ACC112 (cell line): ENCODE results near the gene CDCA7L.

Experiments
- H2AFZ ChIP-seq: fragments of 200-600 bp; sonication (generic); one replicate; pipeline ENCODE4 v1.6.0; 2017; ENCODE audit warnings: antibody characterized with exemption, low read length; ENCODE audit not compliant: unreplicated experiment
- H3K27ac ChIP-seq: fragments of 200-600 bp; sonication (generic); 2 replicates; pipeline ENCODE4 v1.5.1; 2014; ENCODE audit warnings: low read depth, mild to moderate bottlenecking, antibody characterized with exemption, low read length, moderate library complexity
- H3K27me3 ChIP-seq: fragments of 200-600 bp; sonication (generic); 2 replicates; pipeline ENCODE4 v1.6.1; 2014; ENCODE audit warnings: mild to moderate bottlenecking, antibody characterized with exemption, low read length, moderate library complexity, mixed read lengths; ENCODE audit not compliant: insufficient read depth
- H3K36me3 ChIP-seq: fragments of 200-600 bp; sonication (generic); 2 replicates; pipeline ENCODE4 v1.6.1; 2016; ENCODE audit warnings: mild to moderate bottlenecking, antibody characterized with exemption, low read length, moderate library complexity, mixed read lengths; ENCODE audit not compliant: insufficient read depth
- H3K4me1 ChIP-seq: fragments of 200-600 bp; sonication (generic); one replicate; pipeline ENCODE4 v1.6.1; 2016; ENCODE audit warnings: low read length, mixed read lengths; ENCODE audit not compliant: insufficient read depth, unreplicated experiment, control insufficient read depth
- H3K4me3 ChIP-seq: fragments of 200-600 bp; sonication (generic); 2 replicates; pipeline ENCODE4 v1.5.1; 2014; ENCODE audit warnings: mild to moderate bottlenecking, low read depth, low read length
- H3K79me2 ChIP-seq: fragments of 200-600 bp; sonication (generic); one replicate; pipeline ENCODE4 v1.6.0; 2016; ENCODE audit warnings: low read length; ENCODE audit not compliant: control insufficient read depth, unreplicated experiment, insufficient read depth

The CDCA7L gene

GRCh38 chr7:21911341-21911875 is 34.3 kb downstream of the CDCA7L start:
- no peaks in the 10 kb centered on the region for H3K4me1 ChIP-seq
- H3K27me3 ChIP-seq = no peaks in the 10 kb centered on the region
- no peak overlapping the region for H3K27ac ChIP-seq
- no peak overlapping the region for H3K4me3 ChIP-seq
- H2AFZ ChIP-seq = no peak overlapping the region
- H3K36me3 ChIP-seq = peaks cover 34% of the 10 kb centered on the region
- H3K79me2 ChIP-seq = no peaks in the 10 kb centered on the region

- Histone ChIP-seq H3K79me2 (no peaks in the 10 kb centered on the region), H3K36me3 (peaks cover 44% of the 10 kb centered on the region), H3K27me3 (no peaks in the 10 kb centered on the region), H3K27ac (no peak overlapping the region), H2AFZ (no peak overlapping the region), H3K4me1 (no peaks in the 10 kb centered on the region), H3K4me3 (no peak overlapping the region)
These were observed 35.4 kb downstream of the CDCA7L start for GRCh38 chr7:21910253-21910652.

- H3K4me1 ChIP-seq = no peaks in the 10 kb centered on the region
- H3K36me3 ChIP-seq = peaks cover 40% of the 10 kb centered on the region
- no peak overlapping the region for H2AFZ ChIP-seq
- no peak overlapping the region for H3K27ac ChIP-seq
- no peaks in the 10 kb centered on the region for H3K27me3 ChIP-seq
- H3K79me2 ChIP-seq = no peaks in the 10 kb centered on the region
- H3K4me3 ChIP-seq = no peak overlapping the region
These were observed 37.0 kb downstream of the CDCA7L start for GRCh38 chr7:21908746-21909145.

- Histone ChIP-seq H3K27me3 (no peaks in the 10 kb centered on the region), H3K27ac (peak overlapping the region; percentile 18; the same call in 1 of the 2 replicates), H3K79me2 (no peaks in the 10 kb centered on the region), H3K4me1 (peaks cover 15% of the 10 kb centered on the region), H2AFZ (no peak overlapping the region), H3K36me3 (peaks cover 58% of the 10 kb centered on the region), H3K4me3 (no peak overlapping the region)
These were observed 42.5 kb downstream of the CDCA7L start for GRCh38 chr7:21903020-21903786.

GRCh38 chr7:21902240-21902639 is 43.5 kb downstream of the CDCA7L start:
- no peaks in the 10 kb centered on the region for H3K79me2 ChIP-seq
- H3K27me3 ChIP-seq = no peaks in the 10 kb centered on the region
- H2AFZ ChIP-seq = no peak overlapping the region
- H3K4me3 ChIP-seq = no peak overlapping the region
- no peak overlapping the region for H3K27ac ChIP-seq
- peaks cover 15% of the 10 kb centered on the region for H3K4me1 ChIP-seq
- peaks cover 59% of the 10 kb centered on the region for H3K36me3 ChIP-seq

- H3K79me2 ChIP-seq = no peaks in the 10 kb centered on the region
- peaks cover 13% of the 10 kb centered on the region for H3K4me1 ChIP-seq
- no peak overlapping the region for H2AFZ ChIP-seq
- no peaks in the 10 kb centered on the region for H3K27me3 ChIP-seq
- peaks cover 38% of the 10 kb centered on the region for H3K36me3 ChIP-seq
- no peak overlapping the region for H3K4me3 ChIP-seq
- no peak overlapping the region for H3K27ac ChIP-seq
These were observed 47.3 kb downstream of the CDCA7L start for GRCh38 chr7:21898265-21898930.

- H2AFZ ChIP-seq = no peak overlapping the region
- peaks cover 5% of the 10 kb centered on the region; the same call in 1 of the 2 replicates for H3K36me3 ChIP-seq
- no peaks in the 10 kb centered on the region for H3K27me3 ChIP-seq
- H3K79me2 ChIP-seq = no peaks in the 10 kb centered on the region
- H3K27ac ChIP-seq = no peak overlapping the region
- no peaks in the 10 kb centered on the region for H3K4me1 ChIP-seq
- H3K4me3 ChIP-seq = no peak overlapping the region
These were observed 52.3 kb downstream of the CDCA7L start for GRCh38 chr7:21893401-21893800.

- Histone ChIP-seq H3K27me3 (no peaks in the 10 kb centered on the region), H3K36me3 (no peaks in the 10 kb centered on the region), H3K4me1 (no peaks in the 10 kb centered on the region), H2AFZ (no peak overlapping the region), H3K79me2 (no peaks in the 10 kb centered on the region), H3K27ac (no peak overlapping the region), H3K4me3 (no peak overlapping the region)
These were observed 54.4 kb downstream of the CDCA7L start for GRCh38 chr7:21891291-21891690.

GRCh38 chr7:21887779-21888178 is 57.9 kb downstream of the CDCA7L start:
- H3K27ac ChIP-seq = no peak overlapping the region
- H2AFZ ChIP-seq = no peak overlapping the region
- no peaks in the 10 kb centered on the region for H3K79me2 ChIP-seq
- H3K36me3 ChIP-seq = no peaks in the 10 kb centered on the region
- no peaks in the 10 kb centered on the region for H3K4me1 ChIP-seq
- H3K4me3 ChIP-seq = no peak overlapping the region
- no peaks in the 10 kb centered on the region for H3K27me3 ChIP-seq

GRCh38 chr7:21887353-21887752 is 58.3 kb downstream of the CDCA7L start:
- H2AFZ ChIP-seq = no peak overlapping the region
- H3K27me3 ChIP-seq = no peaks in the 10 kb centered on the region
- no peaks in the 10 kb centered on the region for H3K4me1 ChIP-seq
- H3K27ac ChIP-seq = no peak overlapping the region
- H3K4me3 ChIP-seq = no peak overlapping the region
- no peaks in the 10 kb centered on the region for H3K79me2 ChIP-seq
- no peaks in the 10 kb centered on the region for H3K36me3 ChIP-seq

GRCh38 chr7:21886396-21886795 is 59.3 kb downstream of the CDCA7L start:
- no peaks in the 10 kb centered on the region for H3K4me1 ChIP-seq
- H3K79me2 ChIP-seq = no peaks in the 10 kb centered on the region
- no peak overlapping the region for H3K27ac ChIP-seq
- H2AFZ ChIP-seq = no peak overlapping the region
- no peaks in the 10 kb centered on the region for H3K36me3 ChIP-seq
- no peak overlapping the region for H3K4me3 ChIP-seq
- no peaks in the 10 kb centered on the region for H3K27me3 ChIP-seq
